Measurements from ENCODE around the gene PI3.

The PI3 gene

GRCh38 chr20:45221076-45221475 is 46.4 kb downstream of the PI3 start, which contains the start of gene SEMG2:
SEMG2 (plus strand) TSS chr20:45221373; CDS start chr20:45221390, 17 bp downstream.
- TF ChIP-seq TEAD4 (IDR thresholded peaks at IDR 0.05) (no peak), TAF1 (IDR thresholded peaks at IDR 0.05; ENCODE audit: low read depth) (no peak), CEBPB (IDR thresholded peaks at IDR 0.05) (no peak), MAX (IDR thresholded peaks at IDR 0.05) (no peak), EGR1 (IDR thresholded peaks at IDR 0.05) (no peak), ZBTB7A (IDR thresholded peaks at IDR 0.05; ENCODE audit: low read depth) (no peak), TCF12 (IDR thresholded peaks at IDR 0.05; ENCODE audit: low read depth) (no peak), RAD21 (IDR thresholded peaks at IDR 0.05; ENCODE audit: low read depth) (no peak), EP300 (IDR thresholded peaks at IDR 0.05; ENCODE audit: borderline replicate concordance) (no peak), REST (IDR thresholded peaks at IDR 0.05; ENCODE audit: low read depth) (no peak), USF1 (IDR thresholded peaks at IDR 0.05) (no peak), CREB1 (IDR thresholded peaks at IDR 0.05; ENCODE audit: low read depth) (no peak), NFIC (IDR thresholded peaks at IDR 0.05) (no peak), YY1 (IDR thresholded peaks at IDR 0.05; ENCODE audit: low read depth) (no peak), FOXM1 (IDR thresholded peaks at IDR 0.05; ENCODE audit: borderline replicate concordance, low read depth) (no peak)

GRCh38 chr20:45223136-45223535 is 48.4 kb downstream of the PI3 start:
- TF ChIP-seq ZBTB7A (IDR thresholded peaks at IDR 0.05; ENCODE audit: low read depth) = no peak
- no peak for TF ChIP-seq NFIC (IDR thresholded peaks at IDR 0.05)
- TF ChIP-seq USF1 (IDR thresholded peaks at IDR 0.05) = no peak
- TF ChIP-seq CREB1 (IDR thresholded peaks at IDR 0.05; ENCODE audit: low read depth) = no peak
- no peak for TF ChIP-seq REST (IDR thresholded peaks at IDR 0.05; ENCODE audit: low read depth)
- TF ChIP-seq TEAD4 (IDR thresholded peaks at IDR 0.05) = no peak
- TF ChIP-seq EGR1 (IDR thresholded peaks at IDR 0.05) = no peak
- TF ChIP-seq TCF12 (IDR thresholded peaks at IDR 0.05; ENCODE audit: low read depth) = no peak
- no peak for TF ChIP-seq TAF1 (IDR thresholded peaks at IDR 0.05; ENCODE audit: low read depth)
